HG03558 (cell line): Measurements from ENCODE around the gene TMEM181.
"Not testable (repeated sequence)": the region's sequence is repeated elsewhere in the genome, so short reads cannot be mapped to it uniquely, and the experiment has no call there.

Experiments used
- ATAC-seq: cut with Tn5 transposase; IDR thresholded peaks from one replicate; pipeline ENCODE4 v1.9.1; 2021; ENCODE audit warnings: moderate number of reproducible peaks; ENCODE audit not compliant: unreplicated experiment; ENCODE audit errors: extremely low read depth

Gene TMEM181

DNA sequence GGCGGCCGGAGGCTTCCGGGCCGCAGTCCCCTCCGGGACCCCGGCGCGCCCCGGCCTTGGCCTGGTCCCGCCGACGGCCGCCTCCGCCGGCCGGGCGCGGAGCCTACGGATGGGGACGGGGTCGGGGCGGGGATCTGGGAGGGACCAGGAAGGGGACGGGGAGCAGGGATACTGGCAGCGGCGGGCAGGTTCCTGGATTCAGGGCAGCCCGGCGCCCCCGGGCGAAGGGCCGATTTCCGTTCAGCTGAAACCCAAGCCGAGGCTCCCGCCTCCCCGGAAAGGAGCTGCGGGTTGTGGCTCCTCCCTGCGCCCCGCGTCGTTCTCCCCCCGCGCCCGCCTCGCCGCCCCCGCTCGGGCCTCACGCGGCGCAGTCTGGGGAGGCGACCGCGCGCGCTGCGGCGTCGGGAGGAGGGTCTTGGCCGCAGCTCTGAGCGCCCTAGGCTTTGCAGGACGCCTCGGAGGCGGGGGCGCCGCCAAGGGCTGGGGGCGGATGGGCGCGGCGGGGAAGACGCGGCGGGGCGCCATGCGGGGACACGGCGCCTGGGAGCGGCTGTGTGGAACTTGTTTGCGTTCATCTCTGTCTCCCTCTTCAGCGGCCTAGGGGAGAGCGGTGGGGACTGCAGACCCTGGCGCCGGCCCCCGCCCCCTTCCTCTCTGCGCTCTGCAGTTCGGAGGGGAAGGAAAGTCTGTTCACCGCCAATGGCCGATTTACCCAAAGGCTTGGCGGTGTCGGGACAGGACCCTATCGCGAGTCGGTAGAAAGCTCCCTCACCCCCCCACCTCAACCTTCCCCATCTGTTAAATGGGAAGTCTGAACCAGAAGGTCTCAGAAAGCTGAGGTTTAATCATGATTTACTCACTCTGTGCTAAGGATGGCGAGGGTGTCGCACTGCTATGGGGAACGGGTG is 22.7 kb upstream of the TMEM181 start:
- no peak for ATAC-seq

DNA sequence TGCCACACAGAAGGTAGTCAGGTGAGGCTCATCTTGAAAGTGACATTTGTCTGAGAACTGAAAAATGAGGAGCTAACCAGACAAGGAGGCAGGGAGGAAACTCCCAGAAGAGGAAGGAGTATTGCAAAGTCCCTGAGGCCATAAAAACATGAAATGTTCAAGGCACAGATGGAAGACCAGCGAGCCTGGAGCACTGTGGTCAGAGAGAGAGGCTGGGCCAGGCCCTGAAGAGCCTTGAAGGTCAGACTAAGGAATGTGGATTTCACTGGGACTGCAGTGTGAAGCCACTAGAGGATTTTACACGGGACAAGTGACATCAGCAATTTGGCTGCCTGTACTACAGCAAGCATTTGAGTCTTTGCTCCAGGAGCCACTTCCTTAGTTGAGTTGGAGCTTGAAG is 21.1 kb upstream of the TMEM181 start:
- ATAC-seq, result no peak

GRCh38 chr6:158539413-158539812 is 20.5 kb upstream of the TMEM181 start:
- ATAC-seq, result no peak

GRCh38 chr6:158539881-158540280 is 20.0 kb upstream of the TMEM181 start:
- no peak for ATAC-seq

- no peak for ATAC-seq
Measured at GRCh38 chr6:158543606-158544185, 16.2 kb upstream of the TMEM181 start.

DNA sequence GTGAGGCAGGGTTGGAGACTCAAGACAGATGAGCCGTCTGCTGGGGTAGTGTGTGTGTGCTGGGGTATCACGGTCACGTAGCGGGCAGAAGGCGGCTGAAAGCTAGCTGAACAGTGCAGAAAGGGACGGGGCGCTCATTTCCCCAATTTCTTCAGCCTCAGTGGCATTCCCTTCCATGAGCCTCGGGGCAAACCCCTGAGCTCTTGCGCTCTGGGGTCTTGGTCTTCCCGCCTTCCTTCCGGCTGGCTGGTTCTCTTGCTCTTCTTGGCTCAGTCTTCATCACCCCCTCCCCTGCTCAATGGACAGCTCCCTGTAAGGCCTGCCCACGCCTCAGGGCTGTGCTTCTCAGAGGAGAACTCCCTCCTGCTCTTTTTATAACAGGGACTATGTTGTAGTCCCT is 15.5 kb upstream of the TMEM181 start:
- ATAC-seq, result no peak

- ATAC-seq, result no peak
Measured at GRCh38 chr6:158545043-158545966, 14.6 kb upstream of the TMEM181 start.

DNA sequence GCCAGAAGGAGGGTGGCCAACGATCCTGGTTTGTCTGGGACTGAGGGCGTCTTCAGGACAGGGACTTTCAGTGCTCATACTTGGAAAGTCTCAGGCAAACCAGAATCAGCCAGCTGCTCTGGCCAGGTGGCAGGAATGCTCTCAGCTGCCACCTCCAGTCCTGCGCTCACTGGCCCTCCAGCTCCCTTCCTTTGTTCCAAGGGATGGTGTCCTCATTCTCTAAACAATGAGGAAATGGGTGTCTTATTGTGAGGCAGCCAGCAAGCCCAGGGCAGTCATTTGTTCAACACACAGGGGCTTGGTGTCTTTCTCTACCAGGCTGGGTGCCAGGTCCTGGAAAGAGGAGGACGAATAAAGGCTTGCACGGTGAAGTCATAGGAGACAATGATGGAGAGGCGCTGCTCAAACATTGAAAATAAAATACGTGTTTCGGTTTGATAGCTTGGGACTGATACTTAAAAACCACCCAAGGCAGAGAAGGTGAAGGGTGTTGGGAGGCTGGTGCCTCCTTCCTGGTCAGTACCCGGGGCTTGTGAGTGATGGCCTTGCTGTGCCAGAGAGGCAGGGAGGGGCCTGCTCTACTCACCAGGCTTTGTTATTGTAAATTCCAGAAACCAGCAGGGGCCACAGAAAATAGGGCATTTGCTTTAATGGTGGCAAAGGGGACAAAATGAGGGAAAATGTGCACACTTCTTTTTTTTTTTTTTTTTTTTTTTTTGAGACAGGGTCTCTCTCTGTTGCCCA is 11.3 kb upstream of the TMEM181 start:
- ATAC-seq, result no peak

DNA sequence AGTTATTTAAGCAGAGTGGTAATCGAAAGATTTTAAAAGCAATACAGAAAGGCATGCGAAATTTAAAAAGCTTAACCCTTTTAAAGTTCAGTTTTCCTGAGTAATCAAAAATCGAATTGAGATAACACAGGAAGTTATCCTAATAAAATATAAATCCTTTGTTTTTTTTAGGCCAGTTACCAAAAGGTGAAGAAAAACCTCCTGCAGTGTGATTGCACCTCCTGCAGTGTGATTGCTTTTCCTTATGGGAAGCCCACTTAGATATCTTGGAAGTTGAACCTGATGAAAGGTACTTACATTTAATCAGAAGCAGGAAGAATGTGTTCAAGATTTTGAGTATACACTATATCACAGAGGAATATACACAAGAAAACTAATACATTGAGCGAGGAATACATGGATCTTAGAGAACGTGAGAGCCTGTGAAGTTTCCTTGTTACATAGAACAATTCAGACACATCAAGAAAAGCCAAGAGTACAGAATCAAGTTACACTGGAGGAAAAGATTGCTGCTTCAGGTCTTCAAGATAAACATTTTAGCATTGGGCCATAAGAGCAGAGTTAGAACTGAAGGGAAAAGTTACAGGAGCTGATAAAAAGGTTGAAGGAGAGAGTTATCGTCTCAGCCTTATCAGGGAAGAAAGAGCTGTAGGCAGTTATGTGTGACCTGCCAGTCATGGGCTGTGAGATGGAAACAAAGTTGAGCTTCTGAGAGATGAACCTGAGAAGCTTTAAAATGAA is 7.7 kb upstream of the TMEM181 start:
- ATAC-seq, result no peak

GRCh38 chr6:158552796-158553138 is 7.1 kb upstream of the TMEM181 start:
- ATAC-seq, result no peak

- ATAC-seq, result no peak
Measured at GRCh38 chr6:158554611-158555361, 5.1 kb upstream of the TMEM181 start.

DNA sequence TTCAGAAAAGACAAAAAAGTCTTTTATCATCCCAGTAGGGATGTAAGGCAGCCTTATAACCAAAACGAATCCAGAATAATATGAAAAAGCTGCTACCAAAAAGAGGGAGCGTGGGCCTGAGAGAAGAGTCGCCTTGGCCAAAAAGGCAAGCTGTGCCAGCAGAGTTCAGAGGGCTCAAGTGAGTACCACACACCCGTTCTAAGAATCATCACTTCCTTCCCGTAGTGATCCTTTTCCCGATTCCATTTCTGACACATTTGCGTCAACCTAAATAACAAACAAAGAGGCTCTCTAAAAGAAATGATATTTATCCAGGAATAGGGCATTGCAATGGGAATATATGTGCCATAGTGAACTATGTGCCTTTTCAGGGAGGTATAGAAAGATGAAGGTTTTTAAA is 3.8 kb upstream of the TMEM181 start:
- ATAC-seq, result no peak

- not testable (repeated sequence) for ATAC-seq
Measured at GRCh38 chr6:158557110-158557509, 2.8 kb upstream of the TMEM181 start.

DNA sequence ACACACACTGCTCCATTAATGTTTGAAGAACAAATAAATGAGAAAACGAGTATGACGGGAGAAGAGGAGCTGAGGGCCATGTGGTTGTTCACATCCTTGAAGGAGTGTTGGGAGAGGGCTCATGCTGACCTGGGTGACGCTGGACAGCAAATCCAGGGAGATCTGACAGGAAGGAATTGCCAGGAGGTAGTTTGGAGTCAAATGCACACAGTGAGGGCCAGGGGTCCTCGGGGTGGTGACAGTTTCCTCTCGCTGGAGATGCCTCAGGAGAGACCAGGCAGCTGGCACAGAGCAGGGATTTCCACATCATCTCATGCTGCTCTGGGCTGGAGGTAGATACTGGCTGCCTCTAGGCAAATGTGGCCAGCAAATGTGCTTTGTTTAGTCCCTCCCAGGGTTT is 2.0 kb upstream of the TMEM181 start:
- ATAC-seq, result no peak

DNA sequence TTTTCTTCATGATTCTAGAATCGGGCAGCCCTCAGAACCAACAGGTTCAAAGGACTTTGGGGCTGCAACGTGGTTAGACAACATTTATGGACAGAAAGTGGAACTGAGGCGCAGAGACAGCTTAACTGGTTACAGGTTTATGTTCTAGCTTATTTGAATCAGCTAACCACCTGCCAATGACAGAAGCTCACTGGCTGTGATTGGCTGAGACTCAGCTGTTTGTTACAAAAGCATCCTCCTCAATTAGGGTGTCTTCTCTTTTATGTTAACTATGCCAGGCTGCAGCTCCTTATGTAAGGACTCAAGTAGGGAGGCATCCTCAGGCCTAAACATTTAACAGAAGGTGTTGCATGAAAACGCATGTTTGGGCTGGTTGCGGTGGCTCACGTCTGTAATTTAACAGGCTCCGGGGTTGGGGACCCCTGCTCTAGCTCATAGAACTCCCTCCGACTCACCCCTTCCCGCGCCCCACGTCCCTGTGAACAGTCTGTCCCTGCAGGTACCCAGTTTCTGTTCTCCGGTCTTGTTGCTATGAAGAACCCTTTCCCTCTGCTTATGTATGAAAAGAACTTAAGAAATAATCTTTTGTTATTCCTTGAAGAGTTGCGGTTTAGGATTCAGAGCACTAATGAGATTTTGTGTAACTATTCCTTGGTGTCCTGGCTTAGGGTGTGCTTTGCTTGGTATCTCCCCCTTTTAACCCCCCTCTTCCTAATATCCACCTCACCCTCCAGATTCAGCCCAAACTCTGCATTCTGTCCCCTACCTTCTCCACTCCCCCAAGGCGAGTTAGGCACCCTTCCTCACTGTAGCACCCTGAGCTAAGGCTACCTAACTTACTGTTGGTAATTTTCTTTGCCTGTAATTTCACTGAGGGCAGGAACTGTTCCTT is 1.2 kb upstream of the TMEM181 start:
- no peak for ATAC-seq

DNA sequence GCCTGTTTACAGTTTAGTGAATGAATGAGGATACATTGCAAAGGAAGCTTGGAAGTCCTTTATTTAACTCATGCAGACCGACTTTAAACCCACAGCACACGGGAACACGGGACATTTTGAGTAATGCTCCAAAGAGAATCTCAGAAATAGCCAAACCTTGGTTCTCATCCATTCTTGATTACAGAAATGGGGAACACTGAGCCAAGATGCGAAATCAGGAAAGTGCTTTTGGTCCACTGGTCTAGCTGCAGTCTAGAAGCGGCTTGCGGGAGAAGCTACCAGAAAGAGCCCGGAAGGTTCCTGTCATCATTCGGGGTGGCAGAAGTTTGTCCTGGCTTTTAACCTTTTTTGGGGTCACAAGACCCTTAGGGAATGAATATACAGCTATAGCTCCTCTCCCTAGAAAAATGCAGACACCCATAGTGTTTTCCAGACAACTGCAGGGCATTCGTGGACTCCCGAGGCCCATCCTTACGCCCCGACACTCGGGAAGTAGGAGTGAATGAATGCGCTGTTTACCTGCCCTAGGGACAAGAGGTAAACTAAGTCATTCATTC is 475 bp upstream of the TMEM181 start:
- ATAC-seq, result no peak

DNA sequence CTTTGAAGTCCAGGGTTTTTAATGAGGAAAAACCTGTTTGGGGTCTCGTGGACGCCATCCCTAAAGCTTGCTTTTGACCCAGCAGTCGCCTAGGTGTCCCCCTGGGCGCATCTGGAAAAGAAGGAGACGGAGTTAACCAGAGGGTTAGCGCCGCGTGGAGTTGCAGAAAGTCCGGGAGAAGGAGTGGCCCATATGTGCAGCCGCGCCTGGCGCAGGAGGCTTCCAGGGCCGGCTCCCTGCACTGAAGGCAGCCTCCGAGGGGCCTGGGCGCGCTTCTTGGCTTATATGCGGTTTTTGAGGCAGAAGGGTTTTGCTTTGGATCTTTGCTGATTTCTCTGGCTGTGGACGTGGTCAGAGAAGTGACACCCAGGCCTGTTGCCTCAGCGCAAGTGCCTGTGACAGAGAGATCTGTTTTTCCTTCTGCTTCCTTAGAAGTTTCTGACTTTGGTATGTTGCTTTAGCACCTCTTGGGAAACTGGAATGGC is 987 bp downstream of the TMEM181 start:
- ATAC-seq, result no peak
